A673 (cell line): ENCODE results near the gene PPP2R5B. TPM values are rescaled to one million over a fixed set of nuclear protein-coding genes. Genes with fewer than 3 reads are reported as not detected.
"Not testable (repeated sequence)": the region's sequence is repeated elsewhere in the genome, so short reads cannot be mapped to it uniquely, and the experiment has no call there.

Experiments used
- BruUV-seq: library from RNA; stranded (reverse); fragments of 400-500 nt; replicated peaks from 2 replicates; lab custom pipeline; 2021; lab: Mats Ljungman, UMichigan
- CTCF ChIA-PET: fragments of 300-600 bp; sonication (Branson Sonifier 250); formaldehyde crosslinking; loops from one replicate; lab custom pipeline; 2022; ENCODE audit warnings: antibody characterized with exemption; lab: Charles Lee
- POLR2A ChIA-PET: fragments of 300-600 bp; sonication (Branson Sonifier 250); formaldehyde crosslinking; loops from one replicate; lab custom pipeline; 2022; ENCODE audit warnings: antibody characterized with exemption; ENCODE audit not compliant: low non-redundant PET; lab: Charles Lee
- DNase-seq: peaks from one replicate; pipeline ENCODE4 v3.0.0-alpha.2; 2015; ENCODE audit warnings: low spot score
- H3K27ac ChIP-seq: fragments of 200-600 bp; sonication (generic); 2 replicates; pipeline ENCODE4 v1.5.1; 2016; ENCODE audit warnings: mixed run types, low read depth, mild to moderate bottlenecking, mixed read lengths, antibody characterized with exemption, low read length; ENCODE audit not compliant: poor library complexity, severe bottlenecking
- H3K27me3 ChIP-seq: fragments of 200-600 bp; sonication (generic); replicated peaks from 2 replicates; pipeline ENCODE4 v1.6.1; 2017; ENCODE audit warnings: mixed run types, low read depth, mild to moderate bottlenecking, mixed read lengths, antibody characterized with exemption, low read length; ENCODE audit not compliant: insufficient read depth, poor library complexity
- H3K36me3 ChIP-seq: fragments of 200-600 bp; sonication (generic); 2 replicates; pipeline ENCODE4 v1.6.1; 2016; ENCODE audit warnings: mixed run types, mild to moderate bottlenecking, mixed read lengths, antibody characterized with exemption, low read length; ENCODE audit not compliant: insufficient read depth, poor library complexity, severe bottlenecking
- H3K4me1 ChIP-seq: fragments of 200-600 bp; sonication (generic); 2 replicates; pipeline ENCODE4 v1.6.1; 2017; ENCODE audit warnings: mixed run types, mild to moderate bottlenecking, mixed read lengths, antibody characterized with exemption, low read length; ENCODE audit not compliant: insufficient read depth, poor library complexity, severe bottlenecking
- H3K4me3 ChIP-seq: fragments of 200-600 bp; sonication (generic); 2 replicates; pipeline ENCODE4 v1.5.1; 2016; ENCODE audit warnings: low read depth, mixed run types, mild to moderate bottlenecking, mixed read lengths, low read length; ENCODE audit not compliant: poor library complexity, severe bottlenecking
- H3K9me3 ChIP-seq: fragments of 200-600 bp; sonication (generic); 2 replicates; pipeline ENCODE4 v1.6.1; 2016; ENCODE audit warnings: mixed run types, low read depth, mild to moderate bottlenecking, mixed read lengths, antibody characterized with exemption, low read length; ENCODE audit not compliant: poor library complexity, severe bottlenecking
- CTCF ChIP-seq: fragments of 300-800, 200-600 bp; sonication (generic); conservative IDR thresholded peaks from 2 replicates; pipeline ENCODE4 v1.5.1; 2017; ENCODE audit warnings: low read depth, mild to moderate bottlenecking, antibody characterized with exemption, low read length, moderate library complexity, mixed read lengths
- EZH2 ChIP-seq: fragments of 200-600 bp; sonication (generic); IDR thresholded peaks from 2 replicates; pipeline ENCODE4 v1.6.1; 2017; ENCODE audit warnings: borderline replicate concordance, low read depth, mild to moderate bottlenecking, mixed read lengths, antibody characterized with exemption, low read length; ENCODE audit not compliant: poor library complexity, severe bottlenecking
- intact Hi-C: fragments of 100-400 bp; cut with micrococcal nuclease; formaldehyde crosslinking; loops from one replicate; pipeline ENCODE4 v1.10.0; 2022; ENCODE audit not compliant: unreplicated experiment
- microRNA-seq: library from miRNA; unstranded; fragments of <30 nt; microRNA quantifications from one replicate; pipeline ENCODE4 v1.2.0, GENCODE V29; 2021
- total RNA-seq: library from RNA; stranded (reverse); gene quantifications from 2 replicates; pipeline ENCODE4 v1.2.3, GENCODE V29; 2021

The PPP2R5B gene
- total RNA-seq, 1 experiment from 2014 or later: 16.1 TPM

- H3K4me3 ChIP-seq: no peak overlapping the region
- TF ChIP-seq CTCF: no peak
- no peak for TF ChIP-seq EZH2
- ChIA-PET CTCF (no interaction called here), POLR2A (no interaction called here)
- DNase-seq: no peak
- no peaks in the 10 kb centered on the region for H3K27me3 ChIP-seq
- H3K4me1 ChIP-seq: no peaks in the 10 kb centered on the region
- BruUV-seq: no TSS peak
- intact Hi-C loops: no loop called here
- no peaks in the 10 kb centered on the region for H3K9me3 ChIP-seq
- H3K27ac ChIP-seq: no peak overlapping the region
- no peaks in the 10 kb centered on the region for H3K36me3 ChIP-seq
Measured at GRCh38 chr11:64976651-64977050, 52.2 kb downstream of the PPP2R5B start.

DNA sequence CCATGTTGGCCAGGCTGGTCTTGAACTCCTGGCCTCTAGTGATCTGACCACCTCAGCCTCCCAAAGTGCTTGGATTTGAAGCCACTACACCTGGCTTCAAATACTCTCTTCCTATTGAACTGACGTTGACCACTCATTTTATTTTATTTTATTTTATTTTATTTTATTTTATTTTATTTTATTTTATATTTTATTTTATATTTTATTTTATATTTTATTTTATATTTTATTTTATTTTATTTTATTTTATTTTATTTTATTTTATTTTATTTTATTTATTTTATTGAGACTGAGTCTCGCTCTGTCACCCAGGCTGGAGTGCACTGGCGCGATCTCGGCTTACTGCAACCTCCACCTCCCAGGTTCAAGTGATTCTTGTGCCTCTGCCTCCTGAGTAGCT, 58.9 kb downstream of the PPP2R5B start:
- H3K27me3 ChIP-seq, H3K4me1 ChIP-seq, intact Hi-C loops, CTCF ChIA-PET, H3K4me3 ChIP-seq, POLR2A ChIA-PET, H3K27ac ChIP-seq, H3K9me3 ChIP-seq, H3K36me3 ChIP-seq, BruUV-seq, DNase-seq: not testable (repeated sequence)

Small RNAs within 50 kb of the gene (microRNA-seq; reads per million reads assigned to microRNA genes)
- 1.1 reads per million for gene MIR6749
- 4.3 reads per million, percentile 13 among the genes with 10 or more reads in this experiment for gene MIR6750

Other genes with a start within 250 kb of the PPP2R5B start
- 5.0 and 6.1 TPM in 2 replicates for gene NRXN2, start 201.5 kb upstream of the PPP2R5B start, total RNA-seq
- 2.0 and 3.5 TPM in 2 replicates for gene RASGRP2, start 180.5 kb upstream of the PPP2R5B start, total RNA-seq
- gene PYGM, start 164.7 kb upstream of the PPP2R5B start, total RNA-seq: 2.4 and 2.9 TPM in 2 replicates
- gene SF1, start 146.1 kb upstream of the PPP2R5B start, total RNA-seq: 467 and 472 TPM in 2 replicates
- 46.5 and 50.5 TPM in 2 replicates for gene MAP4K2, start 121.5 kb upstream of the PPP2R5B start, total RNA-seq
- 45.7 and 49.2 TPM in 2 replicates for gene MEN1, start 114.1 kb upstream of the PPP2R5B start, total RNA-seq
- 4.6 and 6.6 TPM in 2 replicates for gene CDC42BPG, start 80.0 kb upstream of the PPP2R5B start, total RNA-seq
- 53.3 and 63.1 TPM in 2 replicates for gene EHD1, start 46.1 kb upstream of the PPP2R5B start, total RNA-seq
- gene ATG2A, start 7.5 kb upstream of the PPP2R5B start, total RNA-seq: 28.6 and 29.6 TPM in 2 replicates
- not detected in 2 replicates for gene GPHA2, start 11.2 kb downstream of the PPP2R5B start, total RNA-seq
- gene MAJIN, start 47.4 kb downstream of the PPP2R5B start, total RNA-seq: not detected in 2 replicates
- not detected in 2 replicates for gene BATF2, start 72.3 kb downstream of the PPP2R5B start, total RNA-seq
- 98.9 and 110 TPM in 2 replicates for gene ARL2, start 89.5 kb downstream of the PPP2R5B start, total RNA-seq
- gene SNX15, start 102.8 kb downstream of the PPP2R5B start, total RNA-seq: 28.3 and 34.7 TPM in 2 replicates
- 41.9 and 43.9 TPM in 2 replicates for gene SAC3D1, start 116.5 kb downstream of the PPP2R5B start, total RNA-seq
- gene NAALADL1, start 133.9 kb downstream of the PPP2R5B start, total RNA-seq: 0.50 TPM in 1 of 2 replicates, not detected in the other
- gene CDCA5, start 159.4 kb downstream of the PPP2R5B start, total RNA-seq: 109 and 119 TPM in 2 replicates
- gene ZFPL1, start 159.5 kb downstream of the PPP2R5B start, total RNA-seq: 45.9 and 46.6 TPM in 2 replicates
- 125 and 140 TPM in 2 replicates for gene VPS51, start 171.5 kb downstream of the PPP2R5B start, total RNA-seq
- gene TM7SF2, start 187.2 kb downstream of the PPP2R5B start, total RNA-seq: 37.8 and 50.5 TPM in 2 replicates
- 22.3 and 27.4 TPM in 2 replicates for gene ZNHIT2, start 193.0 kb downstream of the PPP2R5B start, total RNA-seq
- 920 and 956 TPM in 2 replicates for gene FAU, start 197.4 kb downstream of the PPP2R5B start, total RNA-seq
- 90.2 and 91.0 TPM in 2 replicates for gene MRPL49, start 197.6 kb downstream of the PPP2R5B start, total RNA-seq
- gene SYVN1, start 209.8 kb downstream of the PPP2R5B start, total RNA-seq: 47.6 and 48.5 TPM in 2 replicates
- gene SPDYC, start 245.5 kb downstream of the PPP2R5B start, total RNA-seq: not detected in 2 replicates